DMS 273 (cell line): ENCODE data around the gene NXPH1.

Experiments used
- DNase-seq: peaks from one replicate; lab custom pipeline; 2025; ENCODE audit not compliant: unreplicated experiment; lab: John Stamatoyannopoulos, UW

NXPH1 gene

DNA sequence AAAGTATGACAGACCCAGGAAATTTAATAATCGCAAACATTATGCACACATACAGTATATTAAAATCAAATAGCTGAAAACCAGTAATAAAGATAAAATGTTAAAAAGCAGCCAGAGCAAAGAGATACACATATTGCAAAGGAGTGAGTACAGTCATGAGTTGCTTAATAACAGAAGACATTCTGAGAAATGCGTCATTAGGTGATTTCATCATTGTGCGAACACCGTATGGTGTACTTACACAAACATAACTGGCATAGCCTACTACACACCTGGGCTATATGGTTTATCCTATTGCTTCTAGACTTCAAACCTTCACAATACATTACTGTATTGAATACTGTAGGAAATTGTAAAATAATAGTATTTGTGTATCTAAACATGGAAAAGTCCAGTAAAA lies 367.6 kb downstream of the NXPH1 start:
- no peak for DNase-seq
